ENCODE results near the gene PSMB8.

PSMB8 gene

DNA sequence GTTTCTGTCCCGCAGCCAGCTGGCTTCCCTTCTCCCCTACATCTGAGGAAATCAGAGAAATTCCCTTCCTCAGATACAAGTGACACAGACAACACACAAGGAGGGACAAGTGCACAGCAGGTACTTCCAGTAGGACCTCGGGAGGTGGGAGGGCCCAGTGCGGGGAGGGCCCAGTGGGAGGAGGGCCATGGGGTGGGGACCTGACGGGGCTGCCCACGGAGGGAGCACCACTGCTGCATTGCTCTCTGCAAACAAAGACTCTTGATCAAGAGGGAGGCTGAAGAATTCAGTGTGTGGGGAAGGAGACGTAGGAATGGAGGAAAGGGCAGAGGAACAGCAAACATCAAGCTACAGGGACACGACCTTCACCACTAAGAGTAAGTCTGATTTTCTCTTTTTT is 14.4 kb downstream of the PSMB8 start:
- H3K9me3 ChIP-seq (ENCODE audit: control insufficient read depth, insufficient read depth, low read depth, low read length), result no peaks in the 10 kb centered on the region
- H3K27ac ChIP-seq (ENCODE audit: extremely low read depth, low read depth, low read length), result no peak overlapping the region
- TF ChIP-seq, protein P1, sequence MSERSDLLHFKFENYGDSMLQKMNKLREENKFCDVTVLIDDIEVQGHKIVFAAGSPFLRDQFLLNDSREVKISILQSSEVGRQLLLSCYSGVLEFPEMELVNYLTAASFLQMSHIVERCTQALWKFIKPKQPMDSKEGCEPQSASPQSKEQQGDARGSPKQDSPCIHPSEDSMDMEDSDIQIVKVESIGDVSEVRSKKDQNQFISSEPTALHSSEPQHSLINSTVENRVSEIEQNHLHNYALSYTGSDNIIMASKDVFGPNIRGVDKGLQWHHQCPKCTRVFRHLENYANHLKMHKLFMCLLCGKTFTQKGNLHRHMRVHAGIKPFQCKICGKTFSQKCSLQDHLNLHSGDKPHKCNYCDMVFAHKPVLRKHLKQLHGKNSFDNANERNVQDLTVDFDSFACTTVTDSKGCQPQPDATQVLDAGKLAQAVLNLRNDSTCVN (tag by site-specific recombination; optimal IDR thresholded peaks at IDR 0.05), result no peak
- TF ChIP-seq, protein P2, sequence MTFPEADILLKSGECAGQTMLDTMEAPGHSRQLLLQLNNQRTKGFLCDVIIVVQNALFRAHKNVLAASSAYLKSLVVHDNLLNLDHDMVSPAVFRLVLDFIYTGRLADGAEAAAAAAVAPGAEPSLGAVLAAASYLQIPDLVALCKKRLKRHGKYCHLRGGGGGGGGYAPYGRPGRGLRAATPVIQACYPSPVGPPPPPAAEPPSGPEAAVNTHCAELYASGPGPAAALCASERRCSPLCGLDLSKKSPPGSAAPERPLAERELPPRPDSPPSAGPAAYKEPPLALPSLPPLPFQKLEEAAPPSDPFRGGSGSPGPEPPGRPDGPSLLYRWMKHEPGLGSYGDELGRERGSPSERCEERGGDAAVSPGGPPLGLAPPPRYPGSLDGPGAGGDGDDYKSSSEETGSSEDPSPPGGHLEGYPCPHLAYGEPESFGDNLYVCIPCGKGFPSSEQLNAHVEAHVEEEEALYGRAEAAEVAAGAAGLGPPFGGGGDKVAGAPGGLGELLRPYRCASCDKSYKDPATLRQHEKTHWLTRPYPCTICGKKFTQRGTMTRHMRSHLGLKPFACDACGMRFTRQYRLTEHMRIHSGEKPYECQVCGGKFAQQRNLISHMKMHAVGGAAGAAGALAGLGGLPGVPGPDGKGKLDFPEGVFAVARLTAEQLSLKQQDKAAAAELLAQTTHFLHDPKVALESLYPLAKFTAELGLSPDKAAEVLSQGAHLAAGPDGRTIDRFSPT (tag by site-specific recombination; IDR thresholded peaks at IDR 0.05), result no peak
- TF ChIP-seq ZNF629 (tag by site-specific recombination; IDR thresholded peaks at IDR 0.05) (no peak), KLF1 (tag by site-specific recombination; IDR thresholded peaks at IDR 0.05) (peak; percentile 40; the same call in 1 of the 2 replicates), SP2 (tag by site-specific recombination; IDR thresholded peaks at IDR 0.05) (no peak), YY1 (tag by site-specific recombination; IDR thresholded peaks at IDR 0.05) (no peak)
- no peaks in the 10 kb centered on the region for H3K4me1 ChIP-seq (ENCODE audit: control insufficient read depth, insufficient read depth, low read length)
- CTCF ChIA-PET, result interaction anchor here (0.8 to 6.9 kb wide), 3 partner anchors 9 to 40 kb away, joined by 4 to 116 read pairs (median 6); partner anchors contain the start of gene TAP2
- H3K4me3 ChIP-seq (ENCODE audit: low read depth, low read length), result no peak overlapping the region
- POLR2A ChIA-PET, result no interaction called here
- peaks cover 3 to 51% of the 10 kb centered on the region in 2 experiments; a peak in 2 of 3 replicates for H3K36me3 ChIP-seq (ENCODE audit: control insufficient read depth in 2 of 2, insufficient read depth in 1 of 2, low read length in 2 of 2)

DNA sequence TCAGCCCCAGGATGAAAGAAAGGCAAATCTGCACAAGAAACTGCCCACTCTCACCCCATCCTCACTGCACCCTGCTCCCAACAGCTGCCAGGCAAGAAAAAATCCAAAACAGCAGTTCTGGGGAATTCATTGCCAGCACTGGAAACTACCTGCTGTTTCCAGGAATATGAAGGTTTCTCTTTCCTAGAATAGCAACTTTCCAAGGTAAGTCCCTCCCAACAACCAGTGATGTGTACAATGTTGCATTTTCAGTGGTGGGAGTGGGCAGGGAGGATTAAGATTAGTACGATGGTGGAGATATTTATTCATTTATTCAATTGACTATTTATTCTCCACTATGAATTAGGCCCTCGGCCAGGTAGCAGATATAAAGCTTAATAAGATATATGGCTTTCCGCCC is 16.8 kb downstream of the PSMB8 start:
- peaks cover 3 to 40% of the 10 kb centered on the region in 2 experiments; a peak in 2 of 3 replicates for H3K36me3 ChIP-seq (ENCODE audit: control insufficient read depth in 2 of 2, insufficient read depth in 1 of 2, low read length in 2 of 2)
- no peak overlapping the region for H3K4me3 ChIP-seq (ENCODE audit: low read depth, low read length)
- H3K27ac ChIP-seq (ENCODE audit: extremely low read depth, low read depth, low read length), result no peak overlapping the region
- CTCF ChIA-PET, result interaction anchor here (0.6 to 9.2 kb wide), 11 partner anchors 13 to 195 kb away, joined by 3 to 116 read pairs (median 8); partner anchors contain the start of genes HLA-DMA and TAP2
- TF ChIP-seq ZNF623 (tag by site-specific recombination; IDR thresholded peaks at IDR 0.05), result no peak
- TF ChIP-seq ZNF223 (tag by site-specific recombination; IDR thresholded peaks at IDR 0.05), result no peak
- TF ChIP-seq, protein P3, sequence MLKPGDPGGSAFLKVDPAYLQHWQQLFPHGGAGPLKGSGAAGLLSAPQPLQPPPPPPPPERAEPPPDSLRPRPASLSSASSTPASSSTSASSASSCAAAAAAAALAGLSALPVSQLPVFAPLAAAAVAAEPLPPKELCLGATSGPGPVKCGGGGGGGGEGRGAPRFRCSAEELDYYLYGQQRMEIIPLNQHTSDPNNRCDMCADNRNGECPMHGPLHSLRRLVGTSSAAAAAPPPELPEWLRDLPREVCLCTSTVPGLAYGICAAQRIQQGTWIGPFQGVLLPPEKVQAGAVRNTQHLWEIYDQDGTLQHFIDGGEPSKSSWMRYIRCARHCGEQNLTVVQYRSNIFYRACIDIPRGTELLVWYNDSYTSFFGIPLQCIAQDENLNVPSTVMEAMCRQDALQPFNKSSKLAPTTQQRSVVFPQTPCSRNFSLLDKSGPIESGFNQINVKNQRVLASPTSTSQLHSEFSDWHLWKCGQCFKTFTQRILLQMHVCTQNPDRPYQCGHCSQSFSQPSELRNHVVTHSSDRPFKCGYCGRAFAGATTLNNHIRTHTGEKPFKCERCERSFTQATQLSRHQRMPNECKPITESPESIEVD (tag by site-specific recombination; IDR thresholded peaks at IDR 0.05), result no peak
- TF ChIP-seq ZNF48 (tag by site-specific recombination; IDR thresholded peaks at IDR 0.05), result no peak
- TF ChIP-seq, protein P4, sequence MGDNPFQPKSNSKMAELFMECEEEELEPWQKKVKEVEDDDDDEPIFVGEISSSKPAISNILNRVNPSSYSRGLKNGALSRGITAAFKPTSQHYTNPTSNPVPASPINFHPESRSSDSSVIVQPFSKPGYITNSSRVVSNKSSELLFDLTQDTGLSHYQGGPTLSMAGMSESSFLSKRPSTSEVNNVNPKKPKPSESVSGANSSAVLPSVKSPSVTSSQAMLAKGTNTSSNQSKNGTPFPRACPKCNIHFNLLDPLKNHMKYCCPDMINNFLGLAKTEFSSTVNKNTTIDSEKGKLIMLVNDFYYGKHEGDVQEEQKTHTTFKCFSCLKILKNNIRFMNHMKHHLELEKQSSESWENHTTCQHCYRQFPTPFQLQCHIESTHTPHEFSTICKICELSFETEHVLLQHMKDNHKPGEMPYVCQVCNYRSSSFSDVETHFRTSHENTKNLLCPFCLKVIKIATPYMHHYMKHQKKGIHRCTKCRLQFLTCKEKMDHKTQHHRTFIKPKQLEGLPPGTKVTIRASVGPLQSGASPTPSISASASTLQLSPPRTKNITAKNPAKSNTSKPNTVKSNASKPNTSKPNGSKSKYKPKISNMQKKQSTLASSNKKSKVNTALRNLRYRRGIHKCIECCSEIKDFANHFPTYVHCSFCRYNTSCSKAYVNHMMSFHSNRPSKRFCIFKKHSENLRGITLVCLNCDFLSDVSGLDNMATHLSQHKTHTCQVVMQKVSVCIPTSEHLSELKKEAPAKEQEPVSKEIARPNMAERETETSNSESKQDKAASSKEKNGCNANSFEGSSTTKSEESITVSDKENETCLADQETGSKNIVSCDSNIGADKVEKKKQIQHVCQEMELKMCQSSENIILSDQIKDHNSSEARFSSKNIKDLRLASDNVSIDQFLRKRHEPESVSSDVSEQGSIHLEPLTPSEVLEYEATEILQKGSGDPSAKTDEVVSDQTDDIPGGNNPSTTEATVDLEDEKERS (tag by site-specific recombination; IDR thresholded peaks at IDR 0.05), result no peak
- TF ChIP-seq OVOL3 (tag by site-specific recombination; IDR thresholded peaks at IDR 0.05), result no peak
- TF ChIP-seq ZNF514 (tag by site-specific recombination; IDR thresholded peaks at IDR 0.05), result no peak
- no peak for TF ChIP-seq ZFP3 (tag by site-specific recombination; IDR thresholded peaks at IDR 0.05; ENCODE audit: low read depth)
- TF ChIP-seq ZNF350 (tag by site-specific recombination; IDR thresholded peaks at IDR 0.05), result no peak
- no peak for TF ChIP-seq ZNF423 (tag by site-specific recombination; IDR thresholded peaks at IDR 0.05)
- no peak for TF ChIP-seq SETDB1 (IDR thresholded peaks at IDR 0.05; ENCODE audit: insufficient read length, low read length)
- TF ChIP-seq ZNF302 (tag by site-specific recombination; IDR thresholded peaks at IDR 0.05; ENCODE audit: low read depth), result no peak
- no peak for TF ChIP-seq ZNF202 (tag by site-specific recombination; IDR thresholded peaks at IDR 0.05; ENCODE audit: borderline replicate concordance)
- TF ChIP-seq ZNF24 (tag by site-specific recombination; IDR thresholded peaks at IDR 0.05), result no peak
- TF ChIP-seq, protein P5, sequence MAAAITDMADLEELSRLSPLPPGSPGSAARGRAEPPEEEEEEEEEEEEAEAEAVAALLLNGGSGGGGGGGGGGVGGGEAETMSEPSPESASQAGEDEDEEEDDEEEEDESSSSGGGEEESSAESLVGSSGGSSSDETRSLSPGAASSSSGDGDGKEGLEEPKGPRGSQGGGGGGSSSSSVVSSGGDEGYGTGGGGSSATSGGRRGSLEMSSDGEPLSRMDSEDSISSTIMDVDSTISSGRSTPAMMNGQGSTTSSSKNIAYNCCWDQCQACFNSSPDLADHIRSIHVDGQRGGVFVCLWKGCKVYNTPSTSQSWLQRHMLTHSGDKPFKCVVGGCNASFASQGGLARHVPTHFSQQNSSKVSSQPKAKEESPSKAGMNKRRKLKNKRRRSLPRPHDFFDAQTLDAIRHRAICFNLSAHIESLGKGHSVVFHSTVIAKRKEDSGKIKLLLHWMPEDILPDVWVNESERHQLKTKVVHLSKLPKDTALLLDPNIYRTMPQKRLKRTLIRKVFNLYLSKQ (tag by site-specific recombination; IDR thresholded peaks at IDR 0.05; ENCODE audit: borderline replicate concordance), result no peak
- no peak for TF ChIP-seq GLIS1 (tag by site-specific recombination; IDR thresholded peaks at IDR 0.05)
- TF ChIP-seq ZNF23 (tag by site-specific recombination; IDR thresholded peaks at IDR 0.05; ENCODE audit: borderline replicate concordance), result no peak
- TF ChIP-seq, protein P6, sequence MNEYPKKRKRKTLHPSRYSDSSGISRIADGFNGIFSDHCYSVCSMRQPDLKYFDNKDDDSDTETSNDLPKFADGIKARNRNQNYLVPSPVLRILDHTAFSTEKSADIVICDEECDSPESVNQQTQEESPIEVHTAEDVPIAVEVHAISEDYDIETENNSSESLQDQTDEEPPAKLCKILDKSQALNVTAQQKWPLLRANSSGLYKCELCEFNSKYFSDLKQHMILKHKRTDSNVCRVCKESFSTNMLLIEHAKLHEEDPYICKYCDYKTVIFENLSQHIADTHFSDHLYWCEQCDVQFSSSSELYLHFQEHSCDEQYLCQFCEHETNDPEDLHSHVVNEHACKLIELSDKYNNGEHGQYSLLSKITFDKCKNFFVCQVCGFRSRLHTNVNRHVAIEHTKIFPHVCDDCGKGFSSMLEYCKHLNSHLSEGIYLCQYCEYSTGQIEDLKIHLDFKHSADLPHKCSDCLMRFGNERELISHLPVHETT (tag by site-specific recombination; IDR thresholded peaks at IDR 0.05), result no peak
- TF ChIP-seq SCRT2 (tag by site-specific recombination; IDR thresholded peaks at IDR 0.05), result no peak
- no peaks in the 10 kb centered on the region for H3K9me3 ChIP-seq (ENCODE audit: control insufficient read depth, insufficient read depth, low read depth, low read length)
- POLR2A ChIA-PET, result interaction anchor here (1.9 kb wide), 1 partner anchor 12 kb away, joined by 13 read pairs; the partner anchor contains the start of gene TAP2
- no peaks in the 10 kb centered on the region for H3K4me1 ChIP-seq (ENCODE audit: control insufficient read depth, insufficient read depth, low read length)
